22Rv1 (cell line): ENCODE data around the gene CACNA1C.

Source experiments
- H3K27ac ChIP-seq: fragments of 450-650 bp; 2 replicates; pipeline ENCODE4 v1.5.1; 2017
- ZFX ChIP-seq: fragments of 450-650 bp; IDR thresholded peaks from 2 replicates; pipeline ENCODE4 v1.6.1; 2017; ENCODE audit warnings: antibody characterized with exemption, borderline replicate concordance
- TF ChIP-seq, protein P1 (sequence below): fragments of 450-650 bp; IDR thresholded peaks from 2 replicates; pipeline ENCODE4 v1.5.1; 2017; ENCODE audit warnings: mild to moderate bottlenecking

CACNA1C gene

DNA sequence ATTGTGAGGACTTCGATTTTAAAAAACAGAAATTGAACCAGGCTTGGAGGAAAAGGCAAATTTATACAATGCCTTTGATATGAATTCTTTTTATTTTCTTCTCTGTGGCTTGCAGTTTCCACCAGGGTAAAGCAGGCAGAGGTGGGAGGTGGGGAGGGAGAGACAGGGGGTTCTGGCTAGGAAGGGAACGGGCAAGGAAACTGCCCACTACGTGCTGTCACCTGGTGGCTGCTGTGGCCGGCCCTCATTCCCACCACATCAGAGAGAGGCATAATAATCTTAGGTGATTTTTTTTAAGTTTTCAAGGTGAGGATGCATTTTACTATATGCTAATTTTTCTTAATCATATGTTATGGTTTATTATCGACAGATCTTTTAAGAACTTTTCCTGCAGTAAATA lies 145.8 kb downstream of the CACNA1C start:
- no peak overlapping the region for H3K27ac ChIP-seq
- TF ChIP-seq, protein P1, sequence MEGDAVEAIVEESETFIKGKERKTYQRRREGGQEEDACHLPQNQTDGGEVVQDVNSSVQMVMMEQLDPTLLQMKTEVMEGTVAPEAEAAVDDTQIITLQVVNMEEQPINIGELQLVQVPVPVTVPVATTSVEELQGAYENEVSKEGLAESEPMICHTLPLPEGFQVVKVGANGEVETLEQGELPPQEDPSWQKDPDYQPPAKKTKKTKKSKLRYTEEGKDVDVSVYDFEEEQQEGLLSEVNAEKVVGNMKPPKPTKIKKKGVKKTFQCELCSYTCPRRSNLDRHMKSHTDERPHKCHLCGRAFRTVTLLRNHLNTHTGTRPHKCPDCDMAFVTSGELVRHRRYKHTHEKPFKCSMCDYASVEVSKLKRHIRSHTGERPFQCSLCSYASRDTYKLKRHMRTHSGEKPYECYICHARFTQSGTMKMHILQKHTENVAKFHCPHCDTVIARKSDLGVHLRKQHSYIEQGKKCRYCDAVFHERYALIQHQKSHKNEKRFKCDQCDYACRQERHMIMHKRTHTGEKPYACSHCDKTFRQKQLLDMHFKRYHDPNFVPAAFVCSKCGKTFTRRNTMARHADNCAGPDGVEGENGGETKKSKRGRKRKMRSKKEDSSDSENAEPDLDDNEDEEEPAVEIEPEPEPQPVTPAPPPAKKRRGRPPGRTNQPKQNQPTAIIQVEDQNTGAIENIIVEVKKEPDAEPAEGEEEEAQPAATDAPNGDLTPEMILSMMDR, result no peak
- TF ChIP-seq ZFX, result no peak

DNA sequence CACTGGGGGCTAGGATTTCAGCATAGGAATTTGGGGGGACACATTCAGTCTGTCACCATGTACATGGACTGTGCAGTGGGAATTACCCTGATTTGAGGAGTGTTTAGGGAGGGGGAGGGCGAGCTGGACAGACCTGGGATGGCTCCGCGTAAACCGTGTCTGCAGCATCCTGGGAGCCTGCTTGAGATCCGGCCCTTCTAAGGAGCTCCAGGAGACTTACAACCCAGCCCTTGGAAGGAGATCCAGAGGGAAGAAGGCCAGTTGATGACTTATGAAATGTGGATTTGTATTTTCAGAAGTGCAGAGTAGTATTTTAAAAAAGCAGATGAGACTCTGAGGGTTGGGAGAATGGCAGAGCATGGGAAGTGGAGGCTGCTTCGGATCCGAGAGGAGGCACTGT lies 153.2 kb downstream of the CACNA1C start:
- H3K27ac ChIP-seq, result no peak overlapping the region
- TF ChIP-seq, protein P1, result no peak
- no peak for TF ChIP-seq ZFX

DNA sequence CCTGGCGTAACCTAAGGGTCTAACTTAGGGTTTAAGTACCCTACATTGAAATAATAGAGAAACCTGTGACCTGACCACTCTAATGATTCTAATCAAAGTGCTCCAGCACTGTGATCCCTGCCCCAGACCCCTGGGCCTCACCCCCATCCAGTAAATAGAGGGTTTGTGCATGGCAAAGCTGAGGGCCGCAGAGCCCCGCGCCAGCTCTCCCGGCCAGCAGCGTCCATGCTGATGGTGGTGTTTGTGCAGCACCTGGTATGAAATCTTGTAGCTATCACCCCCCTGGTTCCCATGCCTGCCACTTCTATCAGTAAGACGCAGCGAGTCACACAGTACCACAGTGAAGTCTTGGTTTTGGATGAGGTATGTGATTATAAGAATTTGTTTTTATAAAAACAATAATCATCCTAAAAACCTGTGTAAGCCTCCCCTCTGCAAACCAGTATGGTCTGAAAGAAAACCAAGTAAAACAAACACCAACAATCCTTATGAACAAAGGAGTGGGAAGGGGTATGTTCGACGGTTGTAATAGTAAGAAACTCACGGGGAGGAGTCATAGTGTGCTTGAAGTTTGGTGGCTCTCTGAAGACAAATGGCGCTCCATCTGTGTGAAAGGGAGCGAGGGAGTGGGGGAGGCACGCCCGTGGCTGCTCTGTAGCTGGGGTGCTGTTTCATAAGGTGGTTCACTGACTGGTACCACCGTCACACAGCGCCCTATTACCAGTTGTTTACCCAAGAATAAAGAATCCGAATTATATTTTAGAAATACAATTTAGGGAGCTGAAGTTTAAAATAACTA lies 156.2 kb downstream of the CACNA1C start:
- H3K27ac ChIP-seq, result no peak overlapping the region
- TF ChIP-seq ZFX, result no peak
- TF ChIP-seq, protein P1, result no peak

DNA sequence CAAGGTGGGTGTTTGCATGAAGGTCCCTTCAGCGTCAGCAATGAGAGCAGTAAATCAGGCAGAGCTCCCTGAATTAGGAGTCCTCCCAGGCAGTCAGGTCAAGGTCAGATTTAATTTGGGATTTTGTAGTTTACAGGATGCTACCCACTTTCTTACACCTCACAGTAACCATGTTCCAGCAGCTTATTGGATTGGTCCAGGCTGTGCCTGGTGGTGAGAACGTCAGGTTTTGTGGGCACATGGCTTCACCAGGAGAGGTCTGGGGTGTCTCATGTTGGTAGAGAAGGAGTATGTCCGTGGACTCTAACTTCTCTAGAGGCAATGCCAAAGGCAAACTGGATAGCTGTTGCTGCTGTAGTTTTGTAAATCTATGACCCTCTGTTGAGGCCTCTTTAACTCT lies 158.3 kb downstream of the CACNA1C start:
- TF ChIP-seq, protein P1, result no peak
- TF ChIP-seq ZFX, result no peak
- H3K27ac ChIP-seq, result no peak overlapping the region

DNA sequence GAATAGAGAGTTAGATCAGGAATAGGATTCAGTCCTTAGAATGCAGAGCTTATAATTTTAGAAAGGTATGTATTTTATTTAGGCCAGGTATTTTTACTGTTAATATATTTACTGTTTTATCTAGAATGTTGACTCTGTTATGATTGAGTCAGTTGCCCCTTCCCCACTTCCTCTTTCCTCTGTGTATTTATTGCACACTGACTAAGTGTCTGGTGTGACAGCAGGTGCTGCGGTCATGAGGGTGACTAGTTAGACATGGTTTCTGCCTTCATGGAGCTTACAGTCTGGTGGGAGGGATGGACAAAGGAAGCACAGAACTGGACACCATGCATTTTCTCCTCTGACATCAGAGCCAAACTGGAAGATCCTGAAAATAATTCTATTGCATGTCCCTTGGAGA lies 159.8 kb downstream of the CACNA1C start:
- TF ChIP-seq, protein P1, result no peak
- H3K27ac ChIP-seq, result no peak overlapping the region

GRCh38 chr12:2212971-2213869 lies 160.4 kb downstream of the CACNA1C start:
- TF ChIP-seq, protein P1, result no peak
- TF ChIP-seq ZFX, result no peak
- H3K27ac ChIP-seq, result no peak overlapping the region

- H3K27ac ChIP-seq, result no peak overlapping the region
- TF ChIP-seq ZFX, result no peak
- TF ChIP-seq, protein P1, result no peak
These were observed 161.6 kb downstream of the CACNA1C start for GRCh38 chr12:2214411-2214810.
